Measurements from ENCODE around the gene VAT1L.

The VAT1L gene

DNA sequence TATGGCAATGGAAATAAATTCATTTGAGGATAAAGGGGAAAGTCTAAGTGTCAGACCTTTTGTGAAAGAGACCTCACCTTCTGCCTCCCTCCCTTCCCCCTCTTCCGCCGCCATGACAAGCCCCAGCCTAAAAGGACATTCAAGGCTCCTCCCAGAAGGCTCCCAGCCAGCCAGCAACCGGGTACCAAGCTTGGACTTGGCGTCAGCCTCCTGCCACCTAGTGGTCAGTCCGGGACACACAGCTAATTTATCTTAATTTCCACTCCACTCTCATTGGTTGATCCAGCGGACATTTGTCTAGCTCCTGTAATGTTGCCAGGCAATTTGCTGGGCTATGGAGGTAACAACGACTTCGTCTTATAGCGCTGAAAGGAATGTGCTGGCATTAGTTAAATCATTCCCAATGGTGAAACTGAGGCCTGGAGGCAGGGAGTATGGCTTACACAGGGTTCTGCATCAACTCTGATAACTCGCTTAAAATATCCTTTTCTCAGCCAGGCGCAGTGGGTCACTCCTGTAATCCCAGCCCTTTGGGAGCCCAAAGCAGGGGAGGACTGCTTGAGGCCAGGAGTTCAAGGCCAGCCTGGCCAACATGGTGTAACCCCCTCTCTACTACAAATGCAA lies 214.7 kb downstream of the VAT1L start:
- peak; percentile 14 for DNase-seq

DNA sequence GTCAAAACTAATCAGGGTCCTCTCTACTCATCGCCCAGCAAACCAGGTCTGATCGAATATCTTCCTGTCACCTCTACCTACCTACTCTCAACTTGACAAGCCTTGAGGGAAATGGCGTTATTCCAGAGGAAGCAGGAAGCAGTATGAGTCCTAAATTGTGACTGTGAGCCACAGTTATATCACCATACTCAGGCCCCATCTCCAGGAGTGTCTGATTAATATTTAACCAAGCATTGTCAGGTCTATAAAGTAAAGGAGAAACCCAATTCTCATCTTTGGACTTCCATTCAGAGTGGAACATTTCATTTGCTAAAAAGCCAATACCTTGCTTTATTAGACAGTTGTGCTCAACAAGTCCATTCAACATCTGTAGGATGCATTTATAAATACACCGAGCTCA lies 216.2 kb downstream of the VAT1L start:
- DNase-seq: no peak

DNA sequence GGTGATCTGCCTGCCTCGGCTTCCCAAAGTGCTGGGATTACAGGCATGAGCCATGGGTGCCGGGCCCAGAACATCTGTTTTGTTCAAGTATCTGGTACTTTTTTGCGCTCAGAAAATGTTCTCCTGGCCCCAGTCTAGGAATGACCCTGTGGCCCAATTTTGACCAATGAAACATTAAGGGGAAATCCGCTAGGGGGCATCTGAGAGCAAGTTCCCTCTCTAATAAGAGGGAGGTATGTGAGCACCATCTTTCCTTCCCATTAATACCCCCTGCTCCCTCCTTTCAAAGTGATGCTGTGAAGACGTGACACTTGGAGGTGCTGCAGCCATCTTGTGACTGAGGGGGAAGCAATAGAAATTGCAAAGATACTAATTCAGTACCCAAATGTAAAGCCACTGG lies 217.5 kb downstream of the VAT1L start:
- DNase-seq: no peak

DNA sequence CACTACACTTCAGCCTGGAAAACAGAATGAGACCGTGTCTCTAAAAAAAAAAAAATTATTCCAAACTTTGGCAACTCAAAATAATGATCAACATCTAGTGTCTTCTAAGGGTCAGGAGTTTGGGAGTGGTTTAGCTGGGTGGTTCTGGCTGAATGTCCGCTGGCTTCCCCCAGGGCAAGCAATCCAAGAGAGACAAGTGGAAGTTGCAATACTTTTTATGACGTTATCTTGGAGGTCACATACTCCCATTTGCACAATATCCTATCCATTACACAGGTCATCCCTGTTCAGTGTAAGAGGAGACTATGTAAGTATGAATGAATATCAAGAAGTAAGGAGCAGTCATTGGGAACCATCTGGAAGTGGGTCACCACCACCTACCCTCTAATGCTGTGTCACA lies 218.8 kb downstream of the VAT1L start:
- no peak for DNase-seq

DNA sequence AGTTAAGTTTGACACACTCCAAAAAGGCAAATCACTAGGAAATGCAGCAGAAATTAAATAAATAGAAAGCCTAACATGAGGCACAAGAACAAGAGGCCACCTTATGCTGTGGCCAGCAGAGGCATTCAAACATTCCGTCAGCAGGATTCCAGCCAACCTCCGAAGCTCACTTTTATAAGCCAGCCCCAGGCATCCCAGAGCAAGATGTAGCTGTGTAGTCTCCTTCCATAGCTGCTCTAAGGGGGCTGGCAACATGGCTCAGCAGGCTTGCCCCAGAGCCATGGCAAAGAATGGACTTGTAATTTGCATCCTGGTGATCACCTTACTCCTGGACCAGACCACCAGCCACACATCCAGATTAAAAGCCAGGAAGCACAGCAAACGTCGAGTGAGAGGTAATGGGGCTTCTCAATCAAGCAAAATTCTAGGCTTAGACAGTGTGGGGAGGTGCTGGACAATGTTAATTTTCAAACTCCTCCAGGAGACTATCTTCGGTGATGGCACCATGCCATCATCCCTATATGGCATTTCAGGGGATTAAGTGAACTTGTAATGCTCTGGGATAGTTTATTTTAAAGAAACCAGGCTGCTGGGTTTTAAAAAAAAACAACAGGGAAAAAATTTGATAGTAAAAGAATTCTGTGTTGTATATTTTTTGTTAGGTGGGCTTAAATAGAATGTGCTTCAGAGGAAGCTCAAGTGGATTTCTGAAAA lies 234.1 kb downstream of the VAT1L start, which contains the start of gene CLEC3A:
TSS of gene CLEC3A (plus strand) at position 202 of the 714 bp plus-strand sequence. CDS start at position 281, 79 bp downstream.
- DNase-seq: no peak

DNA sequence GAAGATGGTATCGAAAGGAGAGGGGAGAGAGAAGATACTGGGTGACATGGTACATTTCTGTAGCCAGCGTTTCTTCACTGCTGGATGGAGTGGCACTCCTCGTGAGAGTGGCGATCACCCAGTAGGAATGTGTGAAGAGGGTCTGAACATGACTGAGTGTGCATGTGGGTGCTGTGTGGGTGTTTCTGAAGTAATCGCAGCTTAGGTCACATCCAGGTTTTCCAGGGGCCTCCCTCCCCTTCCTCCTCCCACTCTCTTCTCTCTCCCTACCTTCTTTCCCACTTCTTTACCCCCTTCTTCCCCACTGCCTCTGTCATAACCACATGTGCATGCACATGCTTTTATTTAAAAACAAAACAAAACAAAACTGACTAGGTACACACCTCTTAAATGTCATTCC lies 235.8 kb downstream of the VAT1L start:
- no peak for DNase-seq

DNA sequence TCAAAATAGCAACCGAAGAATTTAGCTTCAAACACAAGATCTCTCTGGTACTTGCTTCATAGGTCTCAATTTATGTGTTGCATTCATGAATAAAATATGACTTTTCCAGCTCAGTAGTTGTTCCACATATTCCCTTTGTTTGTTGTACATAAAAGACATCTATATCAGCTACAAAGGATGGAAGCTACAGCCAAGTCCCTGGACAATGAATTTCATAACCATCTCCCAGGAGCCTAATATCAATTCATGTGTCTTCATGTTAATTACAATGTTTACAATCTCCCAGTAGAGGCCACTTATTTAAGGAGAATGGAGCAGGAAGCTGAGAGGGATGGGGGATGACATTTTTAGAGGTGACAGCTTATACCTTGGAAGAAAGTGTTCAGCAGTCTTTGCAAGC lies 237.3 kb downstream of the VAT1L start:
- DNase-seq: no peak

DNA sequence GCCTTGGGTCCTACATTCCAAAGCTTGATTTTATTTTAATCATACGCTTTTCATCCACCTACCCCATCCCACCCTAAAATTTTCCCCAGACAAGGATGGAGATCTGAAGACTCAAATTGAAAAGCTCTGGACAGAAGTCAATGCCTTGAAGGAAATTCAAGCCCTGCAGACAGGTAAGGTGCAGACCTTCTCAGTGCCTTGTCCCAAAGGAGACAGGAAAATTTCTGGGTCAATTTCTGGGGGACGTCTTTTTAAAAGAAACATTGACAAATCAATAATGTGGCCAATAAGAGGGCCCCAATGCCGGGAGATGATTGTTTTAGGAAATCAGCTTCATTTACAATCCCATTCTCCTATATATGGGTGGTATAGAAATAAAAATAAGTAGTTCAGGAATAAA lies 239.7 kb downstream of the VAT1L start:
- DNase-seq: no peak

Data from NCI-H446 treated with DMSO at 0.1 percent for 48 hours (cell line).